HG03135 (cell line): ENCODE measurements around the gene IGFALS.
"Not testable (repeated sequence)": the region's sequence is repeated elsewhere in the genome, so short reads cannot be mapped to it uniquely, and the experiment has no call there.

Experiments used
- ATAC-seq: cut with Tn5 transposase; IDR thresholded peaks from one replicate; pipeline ENCODE4 v1.9.1; 2021; ENCODE audit warnings: mild to moderate bottlenecking, moderate library complexity; ENCODE audit not compliant: unreplicated experiment

The IGFALS gene

GRCh38 chr16:1818204-1818872 is 24.8 kb upstream of the IGFALS start:
- ATAC-seq, result no peak

GRCh38 chr16:1817716-1818115 is 24.2 kb upstream of the IGFALS start:
- no peak for ATAC-seq

GRCh38 chr16:1817276-1817589 is 23.7 kb upstream of the IGFALS start:
- no peak for ATAC-seq

GRCh38 chr16:1816396-1817275 is 23.1 kb upstream of the IGFALS start:
- no peak for ATAC-seq

- ATAC-seq, result no peak
Measured at GRCh38 chr16:1815461-1815860, 22.0 kb upstream of the IGFALS start.

GRCh38 chr16:1812732-1813163 is 19.2 kb upstream of the IGFALS start:
- no peak for ATAC-seq

- ATAC-seq, result no peak
Measured at GRCh38 chr16:1810536-1810935, 17.0 kb upstream of the IGFALS start.

- ATAC-seq, result no peak
Measured at GRCh38 chr16:1810106-1810505, 16.6 kb upstream of the IGFALS start.

GRCh38 chr16:1809281-1809801 is 15.8 kb upstream of the IGFALS start:
- ATAC-seq, result no peak

GRCh38 chr16:1808691-1809090 is 15.2 kb upstream of the IGFALS start:
- no peak for ATAC-seq

GRCh38 chr16:1807626-1808025 is 14.1 kb upstream of the IGFALS start:
- ATAC-seq, result no peak

- no peak for ATAC-seq
Measured at GRCh38 chr16:1800701-1801100, 7.2 kb upstream of the IGFALS start.

GRCh38 chr16:1799263-1799662 is 5.8 kb upstream of the IGFALS start:
- not testable (repeated sequence) for ATAC-seq

- ATAC-seq, result no peak
Measured at GRCh38 chr16:1794908-1795666, 1.6 kb upstream of the IGFALS start.

GRCh38 chr16:1794221-1794871 is 841 bp upstream of the IGFALS start:
- no peak for ATAC-seq

- ATAC-seq, result no peak
Measured at GRCh38 chr16:1792836-1793577, 498 bp downstream of the IGFALS start.

GRCh38 chr16:1791943-1792812 is 1.3 kb downstream of the IGFALS start:
- ATAC-seq, result no peak

- ATAC-seq, result no peak
Measured at GRCh38 chr16:1791256-1791942, 2.1 kb downstream of the IGFALS start.
